Endothelial cell (in vitro differentiated cells): Measurements from ENCODE around the gene PARP4. TPM values are rescaled to one million over a fixed set of nuclear protein-coding genes. Genes with fewer than 3 reads are reported as not detected.
"Not testable (repeated sequence)": the region's sequence is repeated elsewhere in the genome, so short reads cannot be mapped to it uniquely, and the experiment has no call there.

Experiments used
- DNase-seq: peaks from one replicate; pipeline ENCODE4 v3.0.0; 2021; ENCODE audit warnings: low spot score
- H3K27ac Mint-ChIP-seq: one replicate; pipeline ENCODE4 v1.8.0; 2021; ENCODE audit warnings: mixed read lengths, inconsistent platforms; ENCODE audit not compliant: unreplicated experiment
- H3K27me3 Mint-ChIP-seq: one replicate; pipeline ENCODE4 v1.8.0; 2021; ENCODE audit warnings: mild to moderate bottlenecking, moderate library complexity, mixed read lengths, inconsistent platforms; ENCODE audit not compliant: unreplicated experiment
- H3K36me3 Mint-ChIP-seq: one replicate; pipeline ENCODE4 v1.8.0; 2021; ENCODE audit warnings: mild to moderate bottlenecking, low read depth, mixed read lengths, inconsistent platforms; ENCODE audit not compliant: unreplicated experiment
- H3K4me1 Mint-ChIP-seq: one replicate; pipeline ENCODE4 v1.8.0; 2021; ENCODE audit warnings: mild to moderate bottlenecking, mixed read lengths, inconsistent platforms; ENCODE audit not compliant: unreplicated experiment
- H3K4me3 Mint-ChIP-seq: one replicate; pipeline ENCODE4 v1.8.0; 2021; ENCODE audit warnings: mild to moderate bottlenecking, mixed read lengths, inconsistent platforms; ENCODE audit not compliant: unreplicated experiment
- H3K9me3 Mint-ChIP-seq: one replicate; pipeline ENCODE4 v1.8.0; 2021; ENCODE audit warnings: mixed read lengths, inconsistent platforms; ENCODE audit not compliant: unreplicated experiment
- CTCF ChIP-seq: fragments of 200-600 bp; sonication (generic); IDR thresholded peaks from one replicate; pipeline ENCODE4 v1.5.0; 2021; ENCODE audit warnings: antibody characterized with exemption; ENCODE audit not compliant: unreplicated experiment
- total RNA-seq: library from RNA; stranded (reverse); fragmentation: NEBNext Ultra II Directional; extraction: Animal tissue kit (Norgen Biotek cat#: 25700); gene quantifications from one replicate; pipeline ENCODE4 v1.2.1, GENCODE V29; 2021; ENCODE audit not compliant: unreplicated experiment

PARP4 gene
- total RNA-seq, 1 donor from 2014 or later, result 31.8 TPM

- Mint-ChIP-seq H3K27ac (no peak overlapping the region), H3K9me3 (no peaks in the 10 kb centered on the region), H3K4me3 (no peak overlapping the region), H3K36me3 (peaks cover 32% of the 10 kb centered on the region), H3K4me1 (no peaks in the 10 kb centered on the region), H3K27me3 (peaks cover 4% of the 10 kb centered on the region)
- no peak for TF ChIP-seq CTCF
- no peak for DNase-seq
Observed at GRCh38 chr13:24473686-24474085, 38.9 kb downstream of the PARP4 start.

GRCh38 chr13:24472129-24472528 is 40.4 kb downstream of the PARP4 start:
- not testable (repeated sequence) for H3K9me3 Mint-ChIP-seq

GRCh38 chr13:24463078-24463477 is 49.5 kb downstream of the PARP4 start:
- no peak for DNase-seq
- Mint-ChIP-seq H3K27ac (no peak overlapping the region), H3K4me1 (peaks cover 3% of the 10 kb centered on the region), H3K9me3 (no peaks in the 10 kb centered on the region), H3K4me3 (no peak overlapping the region), H3K27me3 (peaks cover 1% of the 10 kb centered on the region), H3K36me3 (peaks cover 12% of the 10 kb centered on the region)
- no peak for TF ChIP-seq CTCF

More at GRCh38 chr13:24472129-24472528, 40.4 kb downstream of the PARP4 start:
- H3K27ac Mint-ChIP-seq, H3K27me3 Mint-ChIP-seq, H3K4me1 Mint-ChIP-seq, H3K4me3 Mint-ChIP-seq, DNase-seq: not testable (repeated sequence)
- H3K36me3 Mint-ChIP-seq, result peaks cover 33% of the 10 kb centered on the region

- Mint-ChIP-seq H3K4me1 (peaks cover under 1% of the 10 kb centered on the region), H3K27ac (no peak overlapping the region), H3K27me3 (peaks cover 1% of the 10 kb centered on the region), H3K36me3 (peaks cover 10% of the 10 kb centered on the region), H3K4me3 (no peak overlapping the region), H3K9me3 (no peaks in the 10 kb centered on the region)
- no peak for DNase-seq
- no peak for TF ChIP-seq CTCF
Observed at GRCh38 chr13:24460256-24460655, 52.3 kb downstream of the PARP4 start.

- TF ChIP-seq CTCF, result no peak
- peaks cover 9% of the 10 kb centered on the region for H3K36me3 Mint-ChIP-seq
- no peak overlapping the region for H3K27ac Mint-ChIP-seq
- DNase-seq, result no peak
- no peak overlapping the region for H3K4me3 Mint-ChIP-seq
- H3K4me1 Mint-ChIP-seq, result no peaks in the 10 kb centered on the region
- no peaks in the 10 kb centered on the region for H3K9me3 Mint-ChIP-seq
- peaks cover 1% of the 10 kb centered on the region for H3K27me3 Mint-ChIP-seq
Observed at GRCh38 chr13:24459726-24460125, 52.9 kb downstream of the PARP4 start.

GRCh38 chr13:24459234-24459633 is 53.3 kb downstream of the PARP4 start:
- Mint-ChIP-seq H3K4me1 (no peaks in the 10 kb centered on the region), H3K4me3 (no peak overlapping the region), H3K9me3 (no peaks in the 10 kb centered on the region), H3K36me3 (peaks cover 9% of the 10 kb centered on the region), H3K27me3 (peaks cover 1% of the 10 kb centered on the region), H3K27ac (no peak overlapping the region)
- DNase-seq, result no peak
- no peak for TF ChIP-seq CTCF
